ENCODE measurements around the gene ANKRD52.

The ANKRD52 gene

DNA sequence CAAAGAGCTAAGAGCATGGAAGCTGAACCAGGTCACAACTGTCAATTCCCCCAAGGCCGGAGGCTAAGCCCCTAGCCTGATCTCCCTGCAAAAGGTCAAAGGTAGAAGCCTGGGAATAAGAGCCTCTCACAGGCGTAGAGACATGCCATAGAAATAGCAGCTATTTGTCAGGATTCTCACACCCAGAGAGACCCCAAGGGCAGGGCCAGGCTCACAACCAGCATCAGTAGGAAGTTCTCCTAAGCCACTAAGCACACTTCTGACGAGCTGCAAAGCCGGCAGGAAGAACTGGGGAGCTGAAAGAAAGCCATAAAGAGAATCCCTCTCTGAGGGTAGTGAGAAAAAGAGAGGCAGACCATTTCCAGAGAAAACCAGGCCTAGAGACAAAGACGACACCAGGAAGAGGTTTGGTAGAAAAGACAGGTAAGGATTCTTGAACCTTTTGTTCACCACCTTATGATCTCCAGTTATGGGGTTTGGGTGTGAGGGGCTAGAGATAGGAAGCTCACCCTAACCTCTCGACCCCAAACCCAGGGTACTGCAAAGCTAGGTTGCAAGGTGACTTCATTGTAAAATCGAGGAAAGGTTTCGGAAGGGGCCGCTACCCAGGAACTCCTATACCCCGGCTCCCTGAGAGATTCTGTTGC lies 69.9 kb downstream of the ANKRD52 start:
- peak in 1 of 2 experiments; percentile 20 for DNase-seq (ENCODE audit: low spot score in 2 of 2)
- Histone ChIP-seq H3K4me3 (peak overlapping the region; percentile 59), H3K4me1 (peaks cover 11% of the 10 kb centered on the region), H3K9me3 (no peaks in the 10 kb centered on the region), H3K36me3 (replicated peaks) (peaks cover 34% of the 10 kb centered on the region), H3K27me3 (ENCODE audit: low read depth) (no peaks in the 10 kb centered on the region)
- in situ Hi-C loops (cut with MboI; ENCODE audit: low sequenced_read_pairs), result loop anchor here (5.0 kb wide), 1 partner anchor 71 kb away; the partner anchor contains the start of genes RPL41 and ZC3H10
